Epithelial cell of esophagus (primary cell): ENCODE data around the gene PLCL2.

Experiments
- DNase-seq: peaks from one replicate; pipeline ENCODE4 v3.0.0; 2010; ENCODE audit warnings: low read depth
- H3K4me3 ChIP-seq: 2 replicates; pipeline ENCODE4 v1.5.1; 2011; ENCODE audit warnings: mild to moderate bottlenecking, low read length, control low read depth
- TF ChIP-seq, protein P1 (sequence below): IDR thresholded peaks from 2 replicates; pipeline ENCODE4 v1.5.1; 2011; ENCODE audit warnings: low read depth, mild to moderate bottlenecking, low read length, control low read depth, inconsistent platforms; ENCODE audit not compliant: insufficient read depth; ENCODE audit errors: missing control alignments

The PLCL2 gene

DNA sequence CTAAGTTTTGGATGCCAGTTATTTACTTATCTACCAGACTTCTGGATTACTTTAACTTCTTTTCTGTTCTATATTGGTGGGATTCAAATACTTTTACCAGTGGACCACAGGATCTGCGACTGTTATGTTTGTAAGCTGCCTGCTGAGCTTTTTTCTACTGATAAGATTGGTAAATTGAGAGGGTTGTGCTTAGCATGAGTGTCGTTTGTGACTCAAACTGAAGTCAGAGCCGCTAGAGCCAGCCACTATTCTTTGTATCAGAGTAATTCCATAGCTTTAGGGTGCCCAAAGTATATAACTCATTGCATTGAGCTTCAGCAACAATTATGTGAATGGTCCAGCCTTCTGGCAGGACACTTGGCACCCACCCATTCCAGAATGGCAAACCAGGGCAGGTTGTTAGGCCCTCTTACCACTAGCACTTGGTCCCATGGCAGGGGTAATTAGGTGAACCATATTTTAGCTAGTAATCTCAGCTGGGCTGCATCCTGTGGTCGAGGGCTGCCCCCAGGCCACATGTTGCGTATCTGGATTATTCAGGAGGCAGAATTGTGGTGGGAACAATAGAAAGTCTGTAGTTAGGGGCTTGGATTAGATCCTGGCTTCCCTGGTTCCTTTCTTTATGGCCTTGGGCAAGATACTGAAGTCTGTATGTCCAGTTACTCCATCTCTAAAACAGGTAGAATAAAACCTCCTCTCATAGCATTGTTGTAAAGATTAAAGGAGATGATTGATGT lies 6.0 kb downstream of the PLCL2 start:
- TF ChIP-seq, protein P1, sequence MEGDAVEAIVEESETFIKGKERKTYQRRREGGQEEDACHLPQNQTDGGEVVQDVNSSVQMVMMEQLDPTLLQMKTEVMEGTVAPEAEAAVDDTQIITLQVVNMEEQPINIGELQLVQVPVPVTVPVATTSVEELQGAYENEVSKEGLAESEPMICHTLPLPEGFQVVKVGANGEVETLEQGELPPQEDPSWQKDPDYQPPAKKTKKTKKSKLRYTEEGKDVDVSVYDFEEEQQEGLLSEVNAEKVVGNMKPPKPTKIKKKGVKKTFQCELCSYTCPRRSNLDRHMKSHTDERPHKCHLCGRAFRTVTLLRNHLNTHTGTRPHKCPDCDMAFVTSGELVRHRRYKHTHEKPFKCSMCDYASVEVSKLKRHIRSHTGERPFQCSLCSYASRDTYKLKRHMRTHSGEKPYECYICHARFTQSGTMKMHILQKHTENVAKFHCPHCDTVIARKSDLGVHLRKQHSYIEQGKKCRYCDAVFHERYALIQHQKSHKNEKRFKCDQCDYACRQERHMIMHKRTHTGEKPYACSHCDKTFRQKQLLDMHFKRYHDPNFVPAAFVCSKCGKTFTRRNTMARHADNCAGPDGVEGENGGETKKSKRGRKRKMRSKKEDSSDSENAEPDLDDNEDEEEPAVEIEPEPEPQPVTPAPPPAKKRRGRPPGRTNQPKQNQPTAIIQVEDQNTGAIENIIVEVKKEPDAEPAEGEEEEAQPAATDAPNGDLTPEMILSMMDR: no peak
- peak; percentile 20 for DNase-seq

DNA sequence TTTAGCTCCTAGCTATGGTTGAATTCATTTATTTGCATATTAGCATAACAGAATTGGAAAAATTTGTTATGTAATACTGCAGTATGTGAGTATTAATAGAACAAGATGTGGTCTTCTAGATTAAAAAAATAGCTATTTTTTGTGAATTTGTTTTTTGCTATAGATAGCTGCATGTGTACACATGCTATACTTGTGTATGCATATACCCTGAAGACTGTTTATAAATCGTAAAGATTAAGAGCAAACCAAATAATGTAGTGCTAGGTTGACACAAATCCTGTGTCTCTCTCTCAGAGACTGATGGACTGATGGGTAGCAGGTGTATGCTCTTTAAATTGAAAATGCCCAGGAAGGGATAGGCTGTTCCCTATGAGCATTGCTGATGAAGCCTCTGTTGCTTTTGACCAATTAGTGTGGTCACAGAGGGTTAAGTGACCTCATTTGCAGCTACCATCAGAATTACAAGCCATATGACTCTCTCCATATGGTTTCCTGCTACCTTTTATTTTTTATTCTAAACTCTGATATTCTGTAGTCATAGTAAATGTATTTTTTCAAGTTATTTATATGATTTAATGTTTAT lies 9.0 kb downstream of the PLCL2 start:
- no peak overlapping the region for H3K4me3 ChIP-seq
- no peak for DNase-seq
- TF ChIP-seq, protein P1: no peak

More for the DNA sequence above, 6.0 kb downstream of the PLCL2 start:
- H3K4me3 ChIP-seq: no peak overlapping the region

DNA sequence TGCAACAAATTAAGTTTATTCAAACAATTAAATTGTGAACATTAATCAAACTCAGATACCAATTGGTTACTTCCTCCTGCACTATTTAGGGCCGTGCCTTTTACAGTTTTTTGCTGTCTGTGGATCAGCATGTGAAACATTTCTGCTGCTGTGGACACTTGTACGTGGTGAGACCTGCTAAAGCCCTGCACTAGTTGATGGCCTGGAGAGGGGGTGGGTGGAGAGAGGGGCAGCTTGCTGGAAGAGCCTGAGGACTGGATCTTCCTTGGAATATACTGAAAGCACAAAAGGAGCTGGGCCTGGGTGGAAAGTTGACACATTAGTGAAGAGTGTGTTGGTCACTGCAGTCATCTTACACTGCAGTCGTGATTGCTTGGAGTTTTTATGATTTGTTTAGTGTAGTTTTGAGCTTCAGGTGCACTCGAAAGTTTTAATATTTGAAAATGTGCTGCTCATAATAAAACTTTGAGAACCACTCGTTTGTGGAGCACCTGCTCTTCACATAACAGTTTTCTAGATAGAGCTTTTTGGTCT lies 11.4 kb downstream of the PLCL2 start:
- no peak overlapping the region for H3K4me3 ChIP-seq
- TF ChIP-seq, protein P1: no peak
- DNase-seq: no peak

DNA sequence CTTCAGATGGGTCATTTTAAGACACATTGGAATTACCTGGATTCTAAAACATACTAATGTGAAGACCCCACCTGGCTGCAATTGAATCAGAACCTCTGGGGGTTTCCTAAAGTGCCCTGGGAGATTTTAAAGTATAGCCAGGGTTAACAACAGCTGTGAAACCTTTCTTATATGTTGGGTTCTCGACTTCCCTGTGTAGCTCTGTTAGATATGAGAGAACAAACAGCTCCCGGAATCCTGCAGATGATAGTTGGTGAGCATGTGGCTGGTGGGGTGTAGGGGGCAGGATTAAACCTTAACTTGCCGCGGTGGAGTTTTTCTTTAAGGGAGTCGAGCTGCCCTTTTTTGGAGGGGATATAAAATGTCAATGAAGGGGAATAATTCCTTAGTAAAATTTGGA lies 12.1 kb downstream of the PLCL2 start:
- DNase-seq: no peak
- TF ChIP-seq, protein P1: no peak
- H3K4me3 ChIP-seq: no peak overlapping the region

DNA sequence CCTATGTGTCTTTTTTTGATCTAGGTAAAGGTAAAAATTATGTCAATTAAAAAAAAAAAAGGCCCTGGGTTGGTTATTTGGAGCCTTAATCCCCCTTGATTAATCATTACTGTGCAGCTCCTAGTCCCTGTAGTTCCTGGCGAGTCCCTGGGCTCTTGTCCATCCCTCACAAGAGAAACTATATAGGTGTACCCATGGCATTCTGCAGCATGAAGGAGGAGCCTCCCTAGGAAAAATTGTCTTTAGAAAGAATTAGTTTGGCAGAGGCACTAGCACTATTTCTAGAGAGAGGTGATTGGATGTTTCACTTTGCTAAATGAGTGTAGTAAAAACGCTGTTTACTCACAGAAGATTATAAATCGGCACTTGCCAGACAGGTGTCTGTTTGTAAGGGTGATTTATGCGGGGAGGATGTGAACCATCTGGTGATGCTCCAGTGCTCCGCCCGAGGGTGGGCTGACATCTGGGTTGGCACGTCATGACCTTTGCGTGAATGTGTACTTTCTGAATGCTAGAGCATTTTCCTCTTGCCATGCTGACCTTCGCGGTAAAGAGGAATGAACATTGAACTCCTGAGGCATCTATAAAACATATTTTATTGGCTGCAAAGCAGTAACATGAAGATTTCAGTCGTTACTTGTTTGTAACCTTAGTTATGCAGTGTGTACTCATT lies 12.6 kb downstream of the PLCL2 start:
- DNase-seq: no peak
- TF ChIP-seq, protein P1: no peak
- no peak overlapping the region for H3K4me3 ChIP-seq

DNA sequence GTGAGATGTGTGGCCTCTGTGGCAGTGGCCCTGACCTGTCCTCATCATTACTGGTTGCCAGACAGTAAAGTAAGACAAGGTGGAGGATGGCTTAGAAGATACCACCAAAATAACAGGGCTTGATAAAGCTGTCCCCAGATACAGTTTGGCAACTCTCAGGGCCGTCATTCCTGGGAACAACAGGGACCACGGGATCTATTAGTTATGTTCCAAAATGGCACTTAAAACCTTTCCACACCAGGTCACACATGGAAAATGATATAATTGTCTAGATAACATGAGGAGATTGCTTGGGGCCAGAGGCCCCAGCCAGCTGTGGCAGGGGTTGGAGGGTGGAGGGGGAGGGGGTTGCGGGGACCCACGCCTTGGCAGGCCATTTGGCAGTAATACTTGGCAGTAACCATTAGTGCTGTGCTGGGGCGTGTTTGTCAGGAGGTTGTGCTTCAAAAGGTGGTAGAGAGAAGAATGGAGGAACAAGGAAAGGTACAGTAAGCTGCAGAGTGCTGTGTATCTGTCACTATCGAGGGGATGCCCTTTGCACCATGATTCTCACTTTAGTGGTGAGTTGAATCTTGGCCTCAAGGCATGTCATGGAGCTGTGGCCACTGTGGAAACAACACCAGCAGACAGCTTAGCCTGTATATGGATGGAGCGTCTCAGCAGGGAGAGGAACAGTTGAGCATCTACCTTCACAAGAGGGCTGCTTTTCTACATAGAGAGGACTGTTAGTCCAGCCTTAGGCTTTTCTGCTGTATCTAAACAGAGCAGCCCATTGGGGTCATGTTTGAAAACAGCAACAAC lies 14.0 kb downstream of the PLCL2 start:
- no peak for DNase-seq
- TF ChIP-seq, protein P1: no peak

More for the DNA sequence above, 14.0 kb downstream of the PLCL2 start:
- H3K4me3 ChIP-seq: no peak overlapping the region
